ENCODE results near the gene C22orf23.
A peak's percentile ranks its signal among the peaks of the same experiment; 100 is the strongest.

GRCh38 chr22:37999640-38000272, 46.4 kb upstream of the C22orf23 start:
- TF ChIP-seq CTCF (IDR thresholded peaks at IDR 0.05), result peak in 2 of 3 donors; percentile 18 to 51
- no peak for TF ChIP-seq POLR2A (IDR thresholded peaks at IDR 0.05)
- TF ChIP-seq POLR2AphosphoS5 (IDR thresholded peaks at IDR 0.05), result peak in 2 of 3 donors; percentile 42 to 64

All from breast epithelium (tissue), 3 donors.